IMR-90 (cell line): ENCODE measurements around the gene ZNF423. TPM values are rescaled to one million over a fixed set of nuclear protein-coding genes. Genes with fewer than 3 reads are reported as not detected.

Source experiments
- ATAC-seq: fragments of 200-7000 bp; cut with Tn5 transposase; 2 replicates; pipeline ENCODE4 v1.9.1; 2020; ENCODE audit warnings: low read depth, mild to moderate bottlenecking, moderate library complexity
- BruUV-seq: library from RNA; stranded (reverse); fragments of 400-500 nt; replicated peaks from 2 replicates; lab custom pipeline; 2021; lab: Mats Ljungman, UMichigan
- CTCF ChIA-PET: fragments of 300-600 bp; formaldehyde crosslinking; extraction: SDS; loops from one replicate; lab custom pipeline; 2021; ENCODE audit warnings: antibody characterized with exemption; lab: Yijun Ruan, JAX
- POLR2A ChIA-PET: fragments of 300-600 bp; sonication (Branson Sonifier 250); formaldehyde crosslinking; loops from one replicate; lab custom pipeline; 2022; ENCODE audit warnings: antibody characterized with exemption; ENCODE audit not compliant: unreplicated experiment; lab: Charles Lee
- DNase-seq: peaks from one replicate; pipeline ENCODE4 v3.0.0; 2013
- H2AFZ ChIP-seq: replicated peaks from 2 replicates; pipeline ENCODE3; 2013; ENCODE audit warnings: low read length, mild to moderate bottlenecking; ENCODE audit not compliant: poor library complexity
- H2AK5ac ChIP-seq: 2 replicates; pipeline ENCODE4 v1.6.1; 2013; ENCODE audit warnings: low read depth, low read length, inconsistent platforms
- H2AK9ac ChIP-seq: replicated peaks from 2 replicates; pipeline ENCODE3; 2013; ENCODE audit warnings: mild to moderate bottlenecking, low read depth, low read length, moderate library complexity; ENCODE audit not compliant: poor library complexity
- H2BK120ac ChIP-seq: 2 replicates; pipeline ENCODE4 v1.6.1; 2013; ENCODE audit warnings: low read depth, low read length, inconsistent platforms
- H2BK15ac ChIP-seq: 3 replicates; pipeline ENCODE4 v1.6.1; 2013; ENCODE audit warnings: low read depth, low read length, inconsistent platforms
- H2BK20ac ChIP-seq: 2 replicates; pipeline ENCODE4 v1.6.1; 2013; ENCODE audit warnings: low read depth, mild to moderate bottlenecking, inconsistent platforms, low read length, moderate library complexity
- H2BK5ac ChIP-seq: 2 replicates; pipeline ENCODE4 v1.6.1; 2013; ENCODE audit warnings: mild to moderate bottlenecking, low read depth, low read length, inconsistent platforms; ENCODE audit not compliant: poor library complexity, severe bottlenecking
- H3K14ac ChIP-seq: replicated peaks from 2 replicates; pipeline ENCODE4 v1.6.1; 2013; ENCODE audit warnings: low read depth, low read length, inconsistent platforms
- H3K18ac ChIP-seq: 2 replicates; pipeline ENCODE4 v1.6.1; 2013; ENCODE audit warnings: low read depth, low read length, control low read depth
- H3K23ac ChIP-seq: 2 replicates; pipeline ENCODE4 v1.6.1; 2013; ENCODE audit warnings: low read depth, low read length, inconsistent platforms
- H3K27ac ChIP-seq: 2 replicates; pipeline ENCODE4 v1.5.1; 2013; ENCODE audit warnings: mild to moderate bottlenecking, control low read depth, low read length; ENCODE audit not compliant: insufficient read depth
- H3K27me3 ChIP-seq: 2 replicates; pipeline ENCODE4 v1.6.1; 2013; ENCODE audit warnings: low read length; ENCODE audit not compliant: control insufficient read depth, insufficient read depth
- H3K36me3 ChIP-seq: 2 replicates; pipeline ENCODE4 v1.6.1; 2013; ENCODE audit warnings: low read length, mixed read lengths; ENCODE audit not compliant: control insufficient read depth, insufficient read depth
- H3K4ac ChIP-seq: 2 replicates; pipeline ENCODE4 v1.6.1; 2013; ENCODE audit warnings: low read depth, low read length, inconsistent platforms
- H3K4me1 ChIP-seq: 2 replicates; pipeline ENCODE4 v1.6.1; 2013; ENCODE audit warnings: low read length, mixed read lengths; ENCODE audit not compliant: control insufficient read depth, insufficient read depth
- H3K4me2 ChIP-seq: 2 replicates; pipeline ENCODE4 v1.6.1; 2013; ENCODE audit warnings: low read depth, mild to moderate bottlenecking, control low read depth, low read length, moderate library complexity
- H3K4me3 ChIP-seq: 2 replicates; pipeline ENCODE4 v1.5.1; 2013; ENCODE audit warnings: low read depth, mild to moderate bottlenecking, control low read depth, low read length, moderate library complexity; ENCODE audit not compliant: insufficient read depth
- H3K56ac ChIP-seq: 2 replicates; pipeline ENCODE4 v1.6.1; 2013; ENCODE audit warnings: low read length, inconsistent platforms; ENCODE audit not compliant: insufficient read depth; ENCODE audit errors: extremely low read depth
- H3K79me1 ChIP-seq, 2 experiments: 2 replicates each; pipeline ENCODE4 v1.6.1; 2013; ENCODE audit warnings: low read length in 2 of 2, inconsistent platforms in 1 of 2, low read depth in 1 of 2
- H3K9ac ChIP-seq: 2 replicates; pipeline ENCODE4 v1.6.1; 2013; ENCODE audit warnings: low read depth, low read length, control low read depth
- H3K9me1 ChIP-seq: 2 replicates; pipeline ENCODE4 v1.6.1; 2013; ENCODE audit warnings: low read length, inconsistent platforms; ENCODE audit not compliant: insufficient read depth
- H3K9me3 ChIP-seq: 2 replicates; pipeline ENCODE4 v1.6.1; 2013; ENCODE audit warnings: low read length; ENCODE audit not compliant: control insufficient read depth, insufficient read depth
- H4K20me1 ChIP-seq: 2 replicates; pipeline ENCODE4 v1.6.1; 2013; ENCODE audit warnings: low read length, inconsistent platforms; ENCODE audit not compliant: insufficient read depth
- H4K5ac ChIP-seq: 2 replicates; pipeline ENCODE4 v1.6.1; 2013; ENCODE audit warnings: mild to moderate bottlenecking, low read depth, low read length, control low read depth
- H4K8ac ChIP-seq, 2 experiments: 2 replicates each; pipeline ENCODE4 v1.6.1; 2013; ENCODE audit warnings: low read depth in 2 of 2, low read length in 2 of 2, control low read depth in 1 of 2, inconsistent platforms in 1 of 2
- H4K91ac ChIP-seq: 2 replicates; pipeline ENCODE4 v1.6.1; 2013; ENCODE audit warnings: low read depth, low read length, inconsistent platforms; ENCODE audit not compliant: insufficient read depth
- BHLHE40 ChIP-seq: fragments of 150-350 bp; IDR thresholded peaks from 2 replicates; pipeline ENCODE4 v1.6.1; 2016; ENCODE audit warnings: mild to moderate bottlenecking, low read depth, low read length
- CEBPB ChIP-seq: IDR thresholded peaks from 2 replicates; pipeline ENCODE4 v1.6.1; 2012; ENCODE audit warnings: low read depth, low read length, improper control_type of control experiment
- CHD1 ChIP-seq: IDR thresholded peaks from 2 replicates; pipeline ENCODE4 v1.6.1; 2012; ENCODE audit warnings: low read depth, low read length, improper control_type of control experiment
- FOS ChIP-seq: fragments of 150-350 bp; IDR thresholded peaks from 2 replicates; pipeline ENCODE4 v1.6.1; 2016; ENCODE audit warnings: low read depth, low read length
- MAFK ChIP-seq: IDR thresholded peaks from 2 replicates; pipeline ENCODE4 v1.6.1; 2012; ENCODE audit warnings: low read depth, low read length, improper control_type of control experiment
- MAZ ChIP-seq: IDR thresholded peaks from 2 replicates; pipeline ENCODE4 v1.6.1; 2012; ENCODE audit warnings: low read depth, mild to moderate bottlenecking, low read length, improper control_type of control experiment, moderate library complexity, borderline replicate concordance
- MXI1 ChIP-seq: IDR thresholded peaks from 2 replicates; pipeline ENCODE4 v1.6.1; 2012; ENCODE audit warnings: low read depth, mild to moderate bottlenecking, low read length, moderate library complexity, borderline replicate concordance
- NFE2L2 ChIP-seq: fragments of 150-350 bp; IDR thresholded peaks from 2 replicates; pipeline ENCODE4 v1.6.1; 2016; ENCODE audit warnings: low read depth, mild to moderate bottlenecking, low read length
- POLR2A ChIP-seq: IDR thresholded peaks from 2 replicates; pipeline ENCODE4 v1.6.1; 2012; ENCODE audit warnings: mild to moderate bottlenecking, low read depth, low read length
- RAD21 ChIP-seq: IDR thresholded peaks from 2 replicates; pipeline ENCODE4 v1.6.1; 2012; ENCODE audit warnings: low read length, improper control_type of control experiment
- RCOR1 ChIP-seq: IDR thresholded peaks from 2 replicates; pipeline ENCODE4 v1.6.1; 2012; ENCODE audit warnings: mild to moderate bottlenecking, low read length, improper control_type of control experiment; ENCODE audit not compliant: insufficient replicate concordance
- RFX5 ChIP-seq: IDR thresholded peaks from 2 replicates; pipeline ENCODE4 v1.8.0; 2012; ENCODE audit warnings: low read depth, mild to moderate bottlenecking, low read length, moderate library complexity
- SMC3 ChIP-seq: fragments of 150-350 bp; IDR thresholded peaks from 2 replicates; pipeline ENCODE4 v1.6.1; 2016; ENCODE audit warnings: low read depth, mild to moderate bottlenecking, antibody characterized with exemption, low read length, moderate library complexity
- WGBS, 2 experiments: methylation state at CpG; one replicate each; pipeline versions ENCODE4 v1.1.5 to v1.1.7; 2013; ENCODE audit warnings: missing lambda C conversion rate in 2 of 2; ENCODE audit not compliant: insufficient read length in 1 of 2; ENCODE audit errors: extremely low coverage in 2 of 2; 5-methylcytosine and 5-hydroxymethylcytosine counted together
- dilution Hi-C: fragments of 300-500 bp; cut with HindIII; formaldehyde crosslinking; loops from one replicate; pipeline ENCODE4 v1.14.3; 2018; ENCODE audit warnings: low sequenced_read_pairs; ENCODE audit not compliant: unreplicated experiment
- in situ Hi-C: fragments of 300-500 bp; cut with MboI; formaldehyde crosslinking; loops from 3 replicates; pipeline ENCODE4 v1.14.3; 2019; ENCODE audit warnings: low sequenced_read_pairs, inconsistent platforms, mixed read lengths
- intact Hi-C: fragments of 100-400 bp; cut with micrococcal nuclease; formaldehyde crosslinking; loops from 2 replicates; pipeline ENCODE4 v1.10.0; 2022
- polyA plus RNA-seq, 3 experiments: library from polyadenylated mRNA; depleted of rRNA; stranded (reverse); fragments of >200 nt; gene quantifications; 2 replicates each; pipeline ENCODE4 v1.2.3, GENCODE V29; 2012; ENCODE audit warnings: low replicate concordance in 1 of 3
- total RNA-seq: library from RNA; depleted of rRNA; stranded (reverse); fragments of >200 nt; gene quantifications from 2 replicates; pipeline ENCODE4 v1.2.3, GENCODE V29; 2012
- TF ChIP-seq, protein P1 (sequence below): fragments of 150-350 bp; IDR thresholded peaks from 2 replicates; pipeline ENCODE4 v1.6.1; 2017; ENCODE audit warnings: mild to moderate bottlenecking, antibody characterized with exemption, low read length, low read depth
- TF ChIP-seq, protein P2 (sequence below): conservative IDR thresholded peaks from 2 replicates; pipeline ENCODE4 v1.5.1; 2012; ENCODE audit warnings: mild to moderate bottlenecking, low read depth, low read length, improper control_type of control experiment

Gene ZNF423
- total and polyA plus RNA-seq, 2 of the 4 experiments (the other 2 are of a cell fraction) = under 0.01 to 0.10 TPM

DNA sequence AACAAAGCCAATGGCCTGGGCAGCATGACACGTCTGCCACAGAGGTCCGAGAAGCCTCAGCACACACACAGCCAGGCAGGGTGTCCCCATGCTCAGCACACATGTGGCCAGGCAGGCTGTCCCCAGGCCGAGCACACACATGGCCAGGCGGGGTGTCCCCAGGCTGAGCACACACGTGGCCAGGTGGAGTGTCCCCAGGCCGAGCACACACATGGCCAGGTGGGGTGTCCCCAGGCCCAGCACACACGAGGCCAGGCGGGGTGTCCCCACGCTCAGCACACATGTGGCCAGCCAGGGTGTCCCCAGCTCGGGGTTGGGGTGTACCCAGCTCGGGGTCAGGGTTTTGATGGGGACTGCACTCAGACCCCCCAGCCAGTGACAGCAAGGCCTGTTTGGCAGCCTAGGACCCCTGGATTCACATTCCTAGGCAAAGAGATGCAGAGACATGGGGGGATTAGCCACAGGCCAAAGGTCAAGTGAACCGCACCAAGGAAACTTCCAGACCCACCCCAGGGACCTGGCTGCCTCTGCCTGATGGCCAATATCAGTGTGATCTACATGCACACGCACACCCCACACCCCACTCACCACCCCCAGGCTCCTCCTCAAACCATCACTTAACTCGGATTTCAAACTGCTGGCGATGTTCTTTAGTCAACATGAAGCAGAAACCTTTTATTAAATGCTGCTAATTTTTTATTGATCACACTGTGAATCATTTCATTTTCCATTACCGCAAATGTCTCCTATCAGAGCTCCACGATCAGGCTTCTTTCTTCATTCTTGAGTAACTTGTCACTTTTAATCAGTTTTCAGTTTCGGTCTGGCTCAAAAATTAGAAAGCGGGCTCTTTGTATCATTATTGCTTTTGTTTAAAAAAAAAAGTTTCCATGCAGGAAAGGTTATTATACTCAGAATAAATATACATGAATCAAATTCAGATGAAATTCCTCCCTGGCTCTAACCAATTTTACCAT lies 111.4 kb downstream of the ZNF423 start:
- ChIA-PET POLR2A (no interaction called here), CTCF (no interaction called here)
- WGBS, 2 experiments = 55% methylated on average over 6 of the region's 19 CpGs; no CpG with 5 or more reads in 1 of the 2 experiments
- TF ChIP-seq, protein P1, sequence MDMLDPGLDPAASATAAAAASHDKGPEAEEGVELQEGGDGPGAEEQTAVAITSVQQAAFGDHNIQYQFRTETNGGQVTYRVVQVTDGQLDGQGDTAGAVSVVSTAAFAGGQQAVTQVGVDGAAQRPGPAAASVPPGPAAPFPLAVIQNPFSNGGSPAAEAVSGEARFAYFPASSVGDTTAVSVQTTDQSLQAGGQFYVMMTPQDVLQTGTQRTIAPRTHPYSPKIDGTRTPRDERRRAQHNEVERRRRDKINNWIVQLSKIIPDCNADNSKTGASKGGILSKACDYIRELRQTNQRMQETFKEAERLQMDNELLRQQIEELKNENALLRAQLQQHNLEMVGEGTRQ = no peak
- TF ChIP-seq MXI1 (no peak), BHLHE40 (no peak), CEBPB (no peak), SMC3 (no peak), MAFK (no peak), CHD1 (no peak), POLR2A (no peak), NFE2L2 (no peak), FOS (no peak), RAD21 (no peak), RFX5 (no peak), RCOR1 (no peak), MAZ (no peak)
- TF ChIP-seq, protein P2, sequence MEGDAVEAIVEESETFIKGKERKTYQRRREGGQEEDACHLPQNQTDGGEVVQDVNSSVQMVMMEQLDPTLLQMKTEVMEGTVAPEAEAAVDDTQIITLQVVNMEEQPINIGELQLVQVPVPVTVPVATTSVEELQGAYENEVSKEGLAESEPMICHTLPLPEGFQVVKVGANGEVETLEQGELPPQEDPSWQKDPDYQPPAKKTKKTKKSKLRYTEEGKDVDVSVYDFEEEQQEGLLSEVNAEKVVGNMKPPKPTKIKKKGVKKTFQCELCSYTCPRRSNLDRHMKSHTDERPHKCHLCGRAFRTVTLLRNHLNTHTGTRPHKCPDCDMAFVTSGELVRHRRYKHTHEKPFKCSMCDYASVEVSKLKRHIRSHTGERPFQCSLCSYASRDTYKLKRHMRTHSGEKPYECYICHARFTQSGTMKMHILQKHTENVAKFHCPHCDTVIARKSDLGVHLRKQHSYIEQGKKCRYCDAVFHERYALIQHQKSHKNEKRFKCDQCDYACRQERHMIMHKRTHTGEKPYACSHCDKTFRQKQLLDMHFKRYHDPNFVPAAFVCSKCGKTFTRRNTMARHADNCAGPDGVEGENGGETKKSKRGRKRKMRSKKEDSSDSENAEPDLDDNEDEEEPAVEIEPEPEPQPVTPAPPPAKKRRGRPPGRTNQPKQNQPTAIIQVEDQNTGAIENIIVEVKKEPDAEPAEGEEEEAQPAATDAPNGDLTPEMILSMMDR = no peak

More for the DNA sequence above, 111.4 kb downstream of the ZNF423 start:
- dilution Hi-C loops = no loop called here
- Histone ChIP-seq H3K4me1 (no peaks in the 10 kb centered on the region), H3K4me3 (no peak overlapping the region), H4K5ac (no peak overlapping the region), H2AK5ac (no peak overlapping the region), H2BK120ac (no peak overlapping the region), H3K27me3 (peaks cover 2% of the 10 kb centered on the region; the same call in 1 of the 2 replicates), H3K9me3 (no peaks in the 10 kb centered on the region), H3K14ac (no peak overlapping the region), H4K8ac (no peak overlapping the region), H3K18ac (no peak overlapping the region), H4K91ac (no peak overlapping the region), H2BK15ac (no peak overlapping the region), H4K20me1 (no peaks in the 10 kb centered on the region), H3K27ac (no peak overlapping the region), H2BK5ac (no peak overlapping the region), H3K4me2 (no peak overlapping the region), H2AK9ac (no peak overlapping the region), H3K56ac (no peak overlapping the region), H2BK20ac (no peak overlapping the region), H3K9ac (no peak overlapping the region), H3K36me3 (no peaks in the 10 kb centered on the region), H3K4ac (no peak overlapping the region), H3K9me1 (no peaks in the 10 kb centered on the region), H2AFZ (no peak overlapping the region), H3K23ac (no peak overlapping the region), H3K79me1 (no peaks in the 10 kb centered on the region)
- no TSS peak for BruUV-seq
- ATAC-seq (no peak), DNase-seq (no peak)
- intact Hi-C loops = no loop called here
- in situ Hi-C loops = no loop called here
